HUES48 (cell line): ENCODE measurements around the gene C5orf15.

Experiments used
- H3K27ac ChIP-seq: one replicate; pipeline ENCODE4 v1.7.0; 2013; ENCODE audit warnings: low read depth, low read length, inconsistent platforms
- H3K27me3 ChIP-seq: 2 replicates; pipeline ENCODE4 v1.6.1; 2013; ENCODE audit warnings: mild to moderate bottlenecking, low read length; ENCODE audit not compliant: control insufficient read depth, insufficient read depth
- H3K36me3 ChIP-seq: 2 replicates; pipeline ENCODE4 v1.6.1; 2013; ENCODE audit warnings: low read length; ENCODE audit not compliant: control insufficient read depth, insufficient read depth
- H3K4me1 ChIP-seq: 2 replicates; pipeline ENCODE4 v1.6.1; 2013; ENCODE audit warnings: mild to moderate bottlenecking, low read length; ENCODE audit not compliant: control insufficient read depth, insufficient read depth
- H3K4me3 ChIP-seq: 2 replicates; pipeline ENCODE4 v1.5.1; 2013; ENCODE audit warnings: mild to moderate bottlenecking, low read depth, low read length
- H3K9ac ChIP-seq: 2 replicates; pipeline ENCODE4 v1.6.1; 2013; ENCODE audit warnings: mild to moderate bottlenecking, low read depth, low read length, moderate library complexity
- H3K9me3 ChIP-seq: 2 replicates; pipeline ENCODE4 v1.6.1; 2013; ENCODE audit warnings: low read length; ENCODE audit not compliant: control insufficient read depth, insufficient read depth

Gene C5orf15

GRCh38 chr5:133935667-133935940, 32.8 kb downstream of the C5orf15 start:
- peaks cover 4% of the 10 kb centered on the region for H3K4me1 ChIP-seq
- 0 out of 2 replicates have a peak, but pooled peaks cover 4% of the 10 kb centered on the region for H3K9me3 ChIP-seq
- no peaks in the 10 kb centered on the region for H3K27me3 ChIP-seq
- H3K27ac ChIP-seq: no peak overlapping the region
- H3K9ac ChIP-seq: no peak overlapping the region
- H3K4me3 ChIP-seq: no peak overlapping the region
- no peaks in the 10 kb centered on the region for H3K36me3 ChIP-seq

- Histone ChIP-seq H3K9me3 (0 out of 2 replicates have a peak, but pooled peaks cover 4% of the 10 kb centered on the region), H3K4me3 (no peak overlapping the region), H3K27ac (no peak overlapping the region), H3K4me1 (peaks cover 4% of the 10 kb centered on the region), H3K27me3 (no peaks in the 10 kb centered on the region), H3K36me3 (no peaks in the 10 kb centered on the region), H3K9ac (no peak overlapping the region)
These were observed 33.4 kb downstream of the C5orf15 start for GRCh38 chr5:133934822-133935666.

GRCh38 chr5:133934311-133934710, 34.1 kb downstream of the C5orf15 start:
- no peak overlapping the region for H3K27ac ChIP-seq
- H3K9ac ChIP-seq: no peak overlapping the region
- H3K4me3 ChIP-seq: no peak overlapping the region
- H3K9me3 ChIP-seq: 0 out of 2 replicates have a peak, but pooled peaks cover 4% of the 10 kb centered on the region
- H3K4me1 ChIP-seq: peaks cover 4% of the 10 kb centered on the region
- H3K36me3 ChIP-seq: no peaks in the 10 kb centered on the region
- no peaks in the 10 kb centered on the region for H3K27me3 ChIP-seq

- Histone ChIP-seq H3K9me3 (0 out of 2 replicates have a peak, but pooled peaks cover 4% of the 10 kb centered on the region), H3K27ac (no peak overlapping the region), H3K27me3 (no peaks in the 10 kb centered on the region), H3K4me1 (peaks cover 4% of the 10 kb centered on the region), H3K9ac (no peak overlapping the region), H3K36me3 (no peaks in the 10 kb centered on the region), H3K4me3 (no peak overlapping the region)
These were observed 34.6 kb downstream of the C5orf15 start for GRCh38 chr5:133933670-133934295.

- H3K27me3 ChIP-seq: no peaks in the 10 kb centered on the region
- no peak overlapping the region for H3K4me3 ChIP-seq
- no peaks in the 10 kb centered on the region for H3K4me1 ChIP-seq
- no peak overlapping the region for H3K27ac ChIP-seq
- 0 out of 2 replicates have a peak, but pooled peaks cover 4% of the 10 kb centered on the region for H3K9me3 ChIP-seq
- no peak overlapping the region for H3K9ac ChIP-seq
- H3K36me3 ChIP-seq: no peaks in the 10 kb centered on the region
These were observed 35.3 kb downstream of the C5orf15 start for GRCh38 chr5:133933169-133933509.

GRCh38 chr5:133932441-133933168, 35.8 kb downstream of the C5orf15 start:
- Histone ChIP-seq H3K9me3 (0 out of 2 replicates have a peak, but pooled peaks cover 4% of the 10 kb centered on the region), H3K27ac (no peak overlapping the region), H3K4me3 (no peak overlapping the region), H3K36me3 (no peaks in the 10 kb centered on the region), H3K27me3 (no peaks in the 10 kb centered on the region), H3K4me1 (no peaks in the 10 kb centered on the region), H3K9ac (no peak overlapping the region)

- H3K4me3 ChIP-seq: no peak overlapping the region
- no peaks in the 10 kb centered on the region for H3K4me1 ChIP-seq
- H3K27me3 ChIP-seq: no peaks in the 10 kb centered on the region
- H3K9me3 ChIP-seq: 0 out of 2 replicates have a peak, but pooled peaks cover 4% of the 10 kb centered on the region
- no peak overlapping the region for H3K9ac ChIP-seq
- H3K27ac ChIP-seq: no peak overlapping the region
- H3K36me3 ChIP-seq: no peaks in the 10 kb centered on the region
These were observed 36.9 kb downstream of the C5orf15 start for GRCh38 chr5:133931546-133931945.

- Histone ChIP-seq H3K27ac (no peak overlapping the region), H3K4me3 (no peak overlapping the region), H3K27me3 (no peaks in the 10 kb centered on the region), H3K36me3 (no peaks in the 10 kb centered on the region), H3K4me1 (no peaks in the 10 kb centered on the region), H3K9ac (no peak overlapping the region), H3K9me3 (no peaks in the 10 kb centered on the region)
These were observed 37.7 kb downstream of the C5orf15 start for GRCh38 chr5:133930813-133931090.

- Histone ChIP-seq H3K9me3 (no peaks in the 10 kb centered on the region), H3K4me1 (no peaks in the 10 kb centered on the region), H3K36me3 (no peaks in the 10 kb centered on the region), H3K9ac (no peak overlapping the region), H3K4me3 (no peak overlapping the region), H3K27me3 (no peaks in the 10 kb centered on the region), H3K27ac (no peak overlapping the region)
These were observed 38.2 kb downstream of the C5orf15 start for GRCh38 chr5:133930061-133930812.

GRCh38 chr5:133928587-133929393, 39.6 kb downstream of the C5orf15 start:
- H3K9me3 ChIP-seq: no peaks in the 10 kb centered on the region
- no peak overlapping the region for H3K4me3 ChIP-seq
- no peaks in the 10 kb centered on the region for H3K36me3 ChIP-seq
- H3K9ac ChIP-seq: no peak overlapping the region
- no peaks in the 10 kb centered on the region for H3K27me3 ChIP-seq
- H3K27ac ChIP-seq: no peak overlapping the region
- H3K4me1 ChIP-seq: no peaks in the 10 kb centered on the region
